ENCODE measurements around the gene FBXO28.
A peak's percentile ranks its signal among the peaks of the same experiment; 100 is the strongest.

The FBXO28 gene

DNA sequence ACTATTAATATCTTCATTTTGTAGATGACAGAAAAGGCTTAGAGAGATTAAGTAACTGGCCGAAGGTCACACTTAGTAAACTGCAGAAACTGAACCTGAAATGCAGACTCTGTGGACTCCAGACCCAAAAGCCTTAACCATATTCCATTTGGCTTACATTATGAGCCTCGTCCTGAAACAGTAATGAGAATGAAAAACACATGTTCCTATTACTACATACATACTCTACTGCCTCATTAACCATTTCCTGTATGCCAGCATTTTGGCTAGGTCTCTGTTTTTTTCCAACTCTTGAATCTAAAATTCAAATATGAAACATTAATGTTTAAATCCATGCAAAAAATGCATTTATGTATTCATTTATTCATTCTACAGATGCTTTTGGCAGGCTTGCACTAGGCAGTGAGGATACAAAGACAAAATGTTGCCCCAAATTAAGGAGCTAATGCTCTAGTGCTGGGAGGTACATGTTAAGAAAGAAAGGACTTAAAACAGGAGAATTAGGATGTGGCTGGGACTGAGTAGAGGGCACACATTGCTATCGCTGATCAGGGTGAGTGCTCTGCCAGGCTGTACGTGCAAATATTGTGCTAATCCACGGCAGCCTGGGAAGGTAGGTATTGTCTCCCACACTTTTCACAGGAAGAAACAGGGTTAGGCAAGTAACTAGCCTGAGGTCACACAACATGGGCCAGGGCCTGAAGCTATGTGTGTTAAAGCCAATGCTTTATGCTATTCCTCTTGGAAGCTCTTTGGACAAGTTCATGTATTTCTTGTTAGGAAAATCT, 83.1 kb downstream of the FBXO28 start:
- H3K27ac ChIP-seq: no peak overlapping the region

DNA sequence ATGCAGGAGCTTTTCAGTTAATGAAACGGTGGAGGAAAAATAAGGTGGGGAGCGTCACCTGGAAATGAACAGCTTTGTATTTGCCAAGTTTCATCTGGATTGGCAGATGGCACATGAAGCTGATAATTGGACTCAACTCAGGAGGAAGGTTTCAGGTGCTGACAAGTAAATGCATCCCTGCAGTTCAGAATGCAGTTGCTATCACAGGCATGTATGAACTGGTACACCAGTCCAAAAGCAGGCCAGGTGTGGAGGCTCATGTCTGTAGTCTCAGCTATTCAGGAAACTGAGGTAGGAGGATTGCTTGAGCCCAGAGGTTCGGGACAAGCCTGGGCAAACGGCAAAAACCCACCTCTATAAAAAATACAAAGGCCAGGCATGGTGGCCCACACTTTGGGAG, 84.7 kb downstream of the FBXO28 start:
- TF ChIP-seq, protein P1, sequence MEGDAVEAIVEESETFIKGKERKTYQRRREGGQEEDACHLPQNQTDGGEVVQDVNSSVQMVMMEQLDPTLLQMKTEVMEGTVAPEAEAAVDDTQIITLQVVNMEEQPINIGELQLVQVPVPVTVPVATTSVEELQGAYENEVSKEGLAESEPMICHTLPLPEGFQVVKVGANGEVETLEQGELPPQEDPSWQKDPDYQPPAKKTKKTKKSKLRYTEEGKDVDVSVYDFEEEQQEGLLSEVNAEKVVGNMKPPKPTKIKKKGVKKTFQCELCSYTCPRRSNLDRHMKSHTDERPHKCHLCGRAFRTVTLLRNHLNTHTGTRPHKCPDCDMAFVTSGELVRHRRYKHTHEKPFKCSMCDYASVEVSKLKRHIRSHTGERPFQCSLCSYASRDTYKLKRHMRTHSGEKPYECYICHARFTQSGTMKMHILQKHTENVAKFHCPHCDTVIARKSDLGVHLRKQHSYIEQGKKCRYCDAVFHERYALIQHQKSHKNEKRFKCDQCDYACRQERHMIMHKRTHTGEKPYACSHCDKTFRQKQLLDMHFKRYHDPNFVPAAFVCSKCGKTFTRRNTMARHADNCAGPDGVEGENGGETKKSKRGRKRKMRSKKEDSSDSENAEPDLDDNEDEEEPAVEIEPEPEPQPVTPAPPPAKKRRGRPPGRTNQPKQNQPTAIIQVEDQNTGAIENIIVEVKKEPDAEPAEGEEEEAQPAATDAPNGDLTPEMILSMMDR (conservative IDR thresholded peaks at IDR 0.05): no peak
- TF ChIP-seq ZFX (IDR thresholded peaks at IDR 0.05): no peak
- no peak overlapping the region for H3K27ac ChIP-seq

More for the DNA sequence above, 83.1 kb downstream of the FBXO28 start:
- no peak for TF ChIP-seq ZFX (IDR thresholded peaks at IDR 0.05)
- TF ChIP-seq, protein P1 (conservative IDR thresholded peaks at IDR 0.05): no peak

DNA sequence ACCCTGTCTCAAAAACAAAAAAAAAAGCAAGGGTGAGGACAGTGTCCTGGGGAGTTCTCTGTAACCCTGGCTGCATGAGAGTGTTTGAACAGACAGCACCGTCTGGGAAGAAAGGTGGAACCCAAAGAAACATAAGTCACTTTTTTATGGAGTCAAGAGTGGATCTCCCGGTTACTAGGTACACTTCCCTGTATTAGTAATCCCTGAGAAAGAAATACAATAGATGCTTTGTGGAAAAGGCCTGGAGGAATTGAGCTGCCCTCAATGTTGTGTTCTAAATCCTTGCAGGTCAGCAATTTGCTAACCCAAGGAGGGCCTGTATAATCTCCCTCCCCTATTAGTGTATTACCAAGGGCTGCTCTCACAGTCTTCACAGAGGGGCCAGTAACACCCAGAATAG, 85.8 kb downstream of the FBXO28 start:
- peak overlapping the region; percentile 14; the same call in 1 of the 2 replicates for H3K27ac ChIP-seq
- no peak for TF ChIP-seq ZFX (IDR thresholded peaks at IDR 0.05)
- TF ChIP-seq, protein P1 (conservative IDR thresholded peaks at IDR 0.05): no peak

DNA sequence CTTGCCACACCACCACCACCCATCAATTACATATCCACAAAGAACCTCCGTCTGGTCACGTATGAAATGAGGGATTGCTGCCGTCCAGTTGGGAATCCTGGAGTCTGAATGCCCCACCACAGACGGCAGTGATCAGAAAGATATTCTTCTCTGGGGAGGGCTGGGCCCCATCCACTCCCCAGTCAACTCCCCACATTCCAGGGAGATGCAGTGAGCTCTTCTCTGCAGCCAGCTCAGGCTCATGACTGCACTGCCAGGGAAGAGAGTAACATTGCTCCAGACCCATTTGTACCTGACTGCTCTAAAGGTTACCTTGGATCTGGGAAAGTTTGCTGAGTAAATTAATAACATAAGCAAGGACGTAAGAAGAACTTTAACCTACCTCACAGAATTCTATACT, 87.5 kb downstream of the FBXO28 start:
- H3K27ac ChIP-seq: no peak overlapping the region
- no peak for TF ChIP-seq ZFX (IDR thresholded peaks at IDR 0.05)
- TF ChIP-seq, protein P1 (conservative IDR thresholded peaks at IDR 0.05): no peak

DNA sequence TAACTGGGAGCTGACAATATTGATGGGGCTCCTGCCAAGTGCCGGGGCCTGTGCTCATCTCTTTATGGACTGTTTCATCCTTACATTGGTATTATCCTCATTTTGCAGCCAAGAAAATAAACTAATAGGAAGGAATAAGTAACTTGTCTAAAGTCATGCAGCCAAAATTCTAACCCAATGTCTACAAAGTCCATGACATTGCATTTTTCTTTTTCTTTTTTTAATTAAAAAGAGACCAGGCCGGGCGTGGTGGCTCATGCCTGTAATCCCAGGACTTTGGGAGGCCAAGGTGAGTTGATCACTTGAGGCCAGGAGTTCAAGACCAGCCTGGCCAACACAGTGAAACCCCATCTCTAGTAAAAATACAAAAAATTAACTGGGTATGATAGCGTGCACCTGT, 87.9 kb downstream of the FBXO28 start:
- TF ChIP-seq, protein P1 (conservative IDR thresholded peaks at IDR 0.05): no peak
- no peak for TF ChIP-seq ZFX (IDR thresholded peaks at IDR 0.05)
- peak overlapping the region; percentile 92 for H3K27ac ChIP-seq

DNA sequence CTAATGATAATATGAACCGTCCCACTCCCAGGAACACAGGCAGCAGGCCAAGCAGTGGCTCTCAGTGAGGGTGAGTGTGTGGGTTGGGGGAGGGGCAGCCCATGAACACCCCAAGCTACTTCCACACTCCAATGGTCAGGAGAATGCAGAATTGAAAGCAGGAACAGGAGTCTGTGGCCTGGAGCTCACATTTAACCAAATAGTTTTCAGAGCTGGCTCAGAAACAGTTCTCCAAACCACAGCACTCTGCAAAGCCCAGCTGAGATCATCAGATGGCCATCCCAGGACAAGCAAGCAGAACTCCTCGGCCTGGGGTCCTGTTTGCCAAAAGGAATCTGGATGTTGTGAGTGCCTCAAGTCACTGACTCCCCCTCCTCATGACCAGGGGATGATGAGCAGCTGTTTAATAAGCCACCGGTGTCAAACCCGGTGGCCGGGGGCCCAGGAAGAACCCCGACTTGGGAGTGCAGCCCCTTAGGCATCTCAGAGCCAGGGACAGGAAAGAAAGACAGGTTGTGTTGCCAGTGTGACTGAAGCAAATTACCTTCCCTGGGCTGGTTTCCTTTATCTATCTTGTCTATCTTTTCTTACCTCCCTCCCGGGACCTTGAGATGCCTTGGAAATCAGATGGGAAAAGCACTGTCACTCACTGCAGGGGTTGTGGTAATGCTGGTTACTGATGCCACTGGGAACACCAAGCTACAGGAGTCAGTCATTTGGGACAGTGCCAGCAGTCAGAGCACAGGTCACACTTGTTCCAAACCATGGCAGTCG, 89.5 kb downstream of the FBXO28 start:
- TF ChIP-seq, protein P1 (conservative IDR thresholded peaks at IDR 0.05): no peak
- TF ChIP-seq ZFX (IDR thresholded peaks at IDR 0.05): no peak

DNA sequence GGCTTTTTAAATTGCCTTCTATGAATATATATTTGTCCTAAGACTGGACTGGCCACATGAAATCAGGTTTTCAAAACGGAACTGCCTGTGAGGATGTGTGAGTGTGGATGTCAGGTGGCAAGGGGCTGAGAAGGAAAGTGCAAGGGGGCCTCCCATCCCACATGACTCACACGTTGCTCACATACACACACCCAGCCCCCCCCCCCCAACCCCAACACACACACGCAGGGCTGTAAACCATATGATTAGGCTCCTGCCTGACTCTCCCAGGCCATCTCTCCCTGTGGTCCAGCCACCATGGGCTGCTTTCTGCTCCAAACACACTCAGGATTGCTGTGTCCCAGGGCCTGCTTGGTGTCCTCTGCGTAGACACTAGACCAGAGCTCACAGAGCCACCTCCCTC, 91.5 kb downstream of the FBXO28 start:
- H3K27ac ChIP-seq: peak overlapping the region; percentile 92

More for the DNA sequence above, 89.5 kb downstream of the FBXO28 start:
- peak overlapping the region; percentile 92 for H3K27ac ChIP-seq

DNA sequence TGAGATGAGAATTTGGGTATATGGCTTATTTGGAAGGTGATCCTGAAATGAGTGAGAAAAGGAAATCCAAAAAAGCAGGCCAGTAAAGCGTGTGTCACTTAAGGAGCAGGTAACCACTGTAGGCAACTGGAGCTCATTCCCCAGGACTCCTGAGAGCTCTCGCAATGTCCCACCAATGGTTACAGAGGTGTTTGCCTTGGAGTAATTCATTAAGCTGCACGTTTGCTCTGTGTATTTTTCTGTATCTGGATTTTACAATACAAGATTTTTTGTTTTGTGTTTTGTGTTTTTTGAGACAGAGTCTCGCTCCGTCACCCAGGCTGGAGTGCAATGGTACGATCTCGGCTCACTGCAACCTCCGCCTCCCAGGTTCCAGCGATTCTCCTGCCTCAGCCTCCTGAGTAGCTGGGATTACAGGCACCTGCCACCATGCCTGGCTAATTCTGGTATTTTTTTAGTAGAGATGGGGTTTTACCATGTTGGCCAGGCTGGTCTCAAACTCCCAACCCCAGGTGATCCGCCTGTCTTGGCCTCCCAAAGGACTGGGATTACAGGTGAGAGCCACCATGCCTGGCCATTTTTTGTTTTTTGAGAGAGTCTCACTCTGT, 92.1 kb downstream of the FBXO28 start:
- peak overlapping the region; percentile 92 for H3K27ac ChIP-seq

More for the DNA sequence above, 91.5 kb downstream of the FBXO28 start:
- TF ChIP-seq ZFX (IDR thresholded peaks at IDR 0.05): no peak
- TF ChIP-seq, protein P1 (conservative IDR thresholded peaks at IDR 0.05): no peak

Data from C4-2B (cell line).